Activated CD4-positive, alpha-beta T cell treated with anti-CD3 and anti-CD28 coated beads, Interleukin-2, amount 50 U/mL, for 4 hours (primary cell): Measurements from ENCODE around the gene FBP1.
A peak's percentile ranks its signal among the peaks of the same experiment; 100 is the strongest.

Source experiments
- DNase-seq, 2 experiments: peaks; one replicate each; pipeline ENCODE4 v3.0.0-alpha.2; 2020

Gene FBP1

GRCh38 chr9:94639061-94639998 is at the start of gene FBP1:
TSS of gene FBP1 (minus strand) at chr9:94639518. CDS start at chr9:94639310, 208 bp downstream.
- DNase-seq: peak; percentile 8 to 13

- no peak for DNase-seq
These were observed 48.1 kb upstream of the FBP1 start for GRCh38 chr9:94687451-94687850.

GRCh38 chr9:94685359-94685758 is 46.0 kb upstream of the FBP1 start:
- DNase-seq: no peak

- DNase-seq: peak; percentile 34 to 47
These were observed 42.2 kb upstream of the FBP1 start for GRCh38 chr9:94681508-94681907.

- DNase-seq: no peak
These were observed 41.3 kb upstream of the FBP1 start for GRCh38 chr9:94680621-94681020.

GRCh38 chr9:94680020-94680419 is 40.7 kb upstream of the FBP1 start:
- no peak for DNase-seq

- DNase-seq: no peak
These were observed 40.3 kb upstream of the FBP1 start for GRCh38 chr9:94679587-94679986.

GRCh38 chr9:94677929-94678328 is 38.6 kb upstream of the FBP1 start:
- no peak for DNase-seq

GRCh38 chr9:94676446-94677131 is 37.3 kb upstream of the FBP1 start:
- DNase-seq: no peak

- no peak for DNase-seq
These were observed 35.9 kb upstream of the FBP1 start for GRCh38 chr9:94675008-94675881.

- DNase-seq: no peak
These were observed 33.6 kb upstream of the FBP1 start for GRCh38 chr9:94672811-94673487.

- peak; percentile 25 to 33 for DNase-seq
These were observed 29.8 kb upstream of the FBP1 start for GRCh38 chr9:94668928-94669729.

GRCh38 chr9:94668418-94668927 is 29.2 kb upstream of the FBP1 start:
- no peak for DNase-seq

- no peak for DNase-seq
These were observed 27.2 kb upstream of the FBP1 start for GRCh38 chr9:94666364-94667099.

- DNase-seq: no peak
These were observed 26.3 kb upstream of the FBP1 start for GRCh38 chr9:94665613-94666012.

GRCh38 chr9:94664801-94665200 is 25.5 kb upstream of the FBP1 start:
- no peak for DNase-seq

GRCh38 chr9:94663640-94664039 is 24.3 kb upstream of the FBP1 start:
- DNase-seq: no peak

GRCh38 chr9:94663140-94663539 is 23.8 kb upstream of the FBP1 start:
- DNase-seq: no peak

GRCh38 chr9:94657021-94657725 is 17.9 kb upstream of the FBP1 start:
- DNase-seq: no peak

GRCh38 chr9:94656200-94656599 is 16.9 kb upstream of the FBP1 start:
- DNase-seq: peak; percentile 11 to 13
